ENCODE results near the gene GPATCH2L.

GPATCH2L gene

DNA sequence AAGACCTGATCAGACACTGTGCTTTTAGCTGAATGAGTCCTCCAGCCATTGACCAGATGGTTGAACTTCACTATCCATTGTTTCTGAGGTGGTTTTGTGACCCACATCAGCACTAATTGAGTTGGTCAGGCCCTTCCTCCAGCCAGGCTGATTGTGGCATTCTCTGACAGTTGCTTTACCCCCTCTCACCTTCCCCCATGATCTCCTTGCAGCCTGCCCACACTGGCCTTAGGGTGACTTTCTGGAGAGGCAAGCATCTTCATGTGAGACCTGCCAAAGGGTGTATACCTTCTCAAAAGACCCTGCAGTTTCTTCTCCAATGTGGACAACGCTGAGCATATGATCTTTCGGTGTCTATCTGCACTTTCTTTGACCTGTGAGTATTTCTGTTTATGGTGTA lies 83.9 kb downstream of the GPATCH2L start:
- H3K27me3 ChIP-seq = no peaks in the 10 kb centered on the region
- no peaks in the 10 kb centered on the region for H3K36me3 ChIP-seq
- H3K27ac ChIP-seq = no peak overlapping the region
- no peaks in the 10 kb centered on the region for H3K9me3 ChIP-seq
- H3K4me3 ChIP-seq (ENCODE audit: low read depth in 1 of 2, low read length in 1 of 2) = no peak overlapping the region
- TF ChIP-seq, protein P1, sequence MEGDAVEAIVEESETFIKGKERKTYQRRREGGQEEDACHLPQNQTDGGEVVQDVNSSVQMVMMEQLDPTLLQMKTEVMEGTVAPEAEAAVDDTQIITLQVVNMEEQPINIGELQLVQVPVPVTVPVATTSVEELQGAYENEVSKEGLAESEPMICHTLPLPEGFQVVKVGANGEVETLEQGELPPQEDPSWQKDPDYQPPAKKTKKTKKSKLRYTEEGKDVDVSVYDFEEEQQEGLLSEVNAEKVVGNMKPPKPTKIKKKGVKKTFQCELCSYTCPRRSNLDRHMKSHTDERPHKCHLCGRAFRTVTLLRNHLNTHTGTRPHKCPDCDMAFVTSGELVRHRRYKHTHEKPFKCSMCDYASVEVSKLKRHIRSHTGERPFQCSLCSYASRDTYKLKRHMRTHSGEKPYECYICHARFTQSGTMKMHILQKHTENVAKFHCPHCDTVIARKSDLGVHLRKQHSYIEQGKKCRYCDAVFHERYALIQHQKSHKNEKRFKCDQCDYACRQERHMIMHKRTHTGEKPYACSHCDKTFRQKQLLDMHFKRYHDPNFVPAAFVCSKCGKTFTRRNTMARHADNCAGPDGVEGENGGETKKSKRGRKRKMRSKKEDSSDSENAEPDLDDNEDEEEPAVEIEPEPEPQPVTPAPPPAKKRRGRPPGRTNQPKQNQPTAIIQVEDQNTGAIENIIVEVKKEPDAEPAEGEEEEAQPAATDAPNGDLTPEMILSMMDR (IDR thresholded peaks at IDR 0.05) = no peak
- no peaks in the 10 kb centered on the region for H3K4me1 ChIP-seq (ENCODE audit: control insufficient read depth in 1 of 2, insufficient read depth in 1 of 2, low read depth in 1 of 2, low read length in 1 of 2)

DNA sequence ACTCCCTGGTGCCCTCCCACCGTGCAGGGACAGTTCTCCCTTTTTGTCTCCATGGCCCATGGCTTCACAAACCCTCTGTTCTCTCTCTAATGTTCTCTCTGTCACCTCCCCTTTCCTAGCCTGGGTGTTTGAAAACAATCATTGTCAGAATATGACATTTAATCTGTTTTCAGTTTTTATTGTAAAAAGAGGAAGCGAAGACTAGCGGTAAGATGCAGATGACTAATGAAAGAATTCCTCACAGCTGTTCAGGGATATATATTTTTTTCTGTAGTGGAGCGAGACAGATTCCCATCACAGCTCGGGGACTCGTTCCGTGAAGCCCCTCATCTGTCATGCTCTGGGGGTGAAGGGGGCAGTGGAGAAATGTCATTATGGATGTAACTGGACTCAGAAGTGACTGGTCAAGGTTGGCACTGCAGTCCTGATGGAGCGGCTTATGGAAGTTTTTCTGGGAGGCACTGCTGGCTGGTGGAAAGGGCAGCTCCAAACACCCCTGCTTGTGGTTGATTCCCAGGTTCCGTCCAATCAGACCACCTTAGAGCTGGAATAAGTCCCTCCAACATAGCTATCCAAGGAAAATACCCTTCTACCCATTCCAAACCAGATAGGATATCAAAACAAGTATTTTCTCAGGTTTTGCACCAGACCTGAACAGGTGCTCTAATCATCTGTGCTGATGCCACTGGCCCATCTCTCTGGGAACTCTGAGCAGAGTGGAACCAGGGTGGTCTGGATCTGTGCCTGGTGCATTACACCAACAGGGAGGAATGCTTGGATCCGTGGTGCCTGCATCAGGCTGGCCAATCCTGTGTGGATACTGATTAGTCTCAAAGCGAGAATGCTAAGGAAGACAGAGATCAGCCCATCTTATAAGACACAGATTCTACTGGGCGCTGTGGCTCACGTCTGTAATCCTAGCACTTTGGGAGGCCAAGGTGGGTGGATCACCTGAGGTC lies 84.7 kb downstream of the GPATCH2L start:
- Histone ChIP-seq H3K4me1 (ENCODE audit: control insufficient read depth in 1 of 2, insufficient read depth in 1 of 2, low read depth in 1 of 2, low read length in 1 of 2) (no peaks in the 10 kb centered on the region), H3K9me3 (no peaks in the 10 kb centered on the region), H3K27me3 (no peaks in the 10 kb centered on the region), H3K4me3 (ENCODE audit: low read depth in 1 of 2, low read length in 1 of 2) (no peak overlapping the region), H3K27ac (no peak overlapping the region), H3K36me3 (no peaks in the 10 kb centered on the region)
- TF ChIP-seq, protein P1 (IDR thresholded peaks at IDR 0.05) = no peak

DNA sequence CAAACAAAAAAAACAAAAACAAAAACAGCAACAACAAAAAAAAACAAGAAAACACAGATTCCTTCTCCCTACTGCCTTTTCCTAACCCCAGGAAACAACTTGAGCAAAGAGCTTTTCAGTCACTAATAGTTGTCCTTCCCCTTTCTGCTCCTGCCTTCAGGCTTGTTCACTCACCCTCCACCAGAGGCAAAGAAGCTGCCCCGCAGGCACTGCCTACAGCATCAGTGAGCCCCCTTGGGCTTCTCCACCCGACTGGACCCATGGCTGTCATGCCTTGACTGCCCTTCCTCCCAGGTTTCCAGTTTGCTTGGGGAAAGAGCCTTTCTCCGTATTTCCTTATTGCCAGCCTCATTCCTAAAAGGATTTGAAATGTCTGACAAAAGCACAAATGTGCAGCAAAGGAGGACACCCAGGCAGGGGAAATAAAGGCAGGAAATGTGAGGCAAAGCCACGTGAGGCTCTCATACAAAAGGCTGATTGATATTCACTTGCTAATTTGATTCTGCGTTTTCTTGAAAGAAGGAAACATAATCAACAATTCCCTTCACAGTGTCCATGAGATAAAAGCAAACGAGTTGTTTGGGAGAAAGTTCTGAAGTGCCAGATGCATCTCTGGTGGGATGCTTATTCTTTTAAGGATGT lies 85.7 kb downstream of the GPATCH2L start:
- H3K27ac ChIP-seq = no peak overlapping the region
- H3K9me3 ChIP-seq = no peaks in the 10 kb centered on the region
- no peak overlapping the region for H3K4me3 ChIP-seq (ENCODE audit: low read depth in 1 of 2, low read length in 1 of 2)
- TF ChIP-seq, protein P1 (IDR thresholded peaks at IDR 0.05) = no peak
- H3K4me1 ChIP-seq (ENCODE audit: control insufficient read depth in 1 of 2, insufficient read depth in 1 of 2, low read depth in 1 of 2, low read length in 1 of 2) = no peaks in the 10 kb centered on the region
- H3K36me3 ChIP-seq = no peaks in the 10 kb centered on the region
- no peaks in the 10 kb centered on the region for H3K27me3 ChIP-seq

DNA sequence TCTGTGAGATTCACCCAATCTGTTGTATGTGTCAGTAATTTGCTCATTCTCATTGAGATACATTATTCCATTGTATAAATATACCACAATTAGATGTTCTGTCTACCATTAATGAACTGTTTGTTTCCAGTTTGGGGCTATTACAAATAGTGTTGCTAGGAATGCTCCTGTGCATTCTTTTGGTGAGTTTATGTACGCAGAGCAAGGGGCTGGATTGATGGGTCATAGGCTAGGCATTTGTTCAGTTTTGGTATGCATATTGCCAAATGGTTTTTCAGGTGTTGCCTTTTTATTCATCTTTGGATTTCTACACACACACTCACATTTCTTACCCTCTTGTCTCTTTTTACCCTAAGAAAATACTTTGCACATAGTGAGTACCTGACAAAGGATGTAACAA lies 93.4 kb downstream of the GPATCH2L start:
- no peak overlapping the region for H3K27ac ChIP-seq
- H3K4me1 ChIP-seq (ENCODE audit: control insufficient read depth in 1 of 2, insufficient read depth in 1 of 2, low read depth in 1 of 2, low read length in 1 of 2) = no peaks in the 10 kb centered on the region
- H3K9me3 ChIP-seq = no peaks in the 10 kb centered on the region
- TF ChIP-seq, protein P1 (IDR thresholded peaks at IDR 0.05) = no peak
- no peak overlapping the region for H3K4me3 ChIP-seq (ENCODE audit: low read depth in 1 of 2, low read length in 1 of 2)
- no peaks in the 10 kb centered on the region for H3K27me3 ChIP-seq
- no peaks in the 10 kb centered on the region for H3K36me3 ChIP-seq

DNA sequence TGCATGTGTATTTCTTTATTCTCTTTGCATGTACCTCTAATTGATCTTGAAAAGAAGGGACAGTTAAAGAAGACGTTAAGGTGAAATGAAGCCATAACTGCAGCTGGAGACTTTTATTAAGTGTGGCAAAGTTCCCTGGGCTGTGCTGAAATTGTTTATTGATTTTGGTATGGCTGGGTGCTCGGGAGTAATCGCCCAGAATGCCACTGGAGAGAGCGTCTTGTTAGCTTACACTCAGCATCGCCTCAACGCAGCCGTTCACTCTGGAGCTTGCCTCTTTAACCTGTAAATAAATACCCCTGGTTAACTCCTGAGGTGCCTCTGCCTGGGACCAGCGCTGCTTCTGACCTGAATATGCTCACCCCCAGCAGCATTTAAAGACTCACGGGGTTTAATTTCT lies 98.6 kb downstream of the GPATCH2L start:
- H3K27ac ChIP-seq = no peak overlapping the region
- TF ChIP-seq, protein P1 (IDR thresholded peaks at IDR 0.05) = no peak
- no peaks in the 10 kb centered on the region for H3K4me1 ChIP-seq (ENCODE audit: control insufficient read depth in 1 of 2, insufficient read depth in 1 of 2, low read depth in 1 of 2, low read length in 1 of 2)
- no peaks in the 10 kb centered on the region for H3K27me3 ChIP-seq
- no peaks in the 10 kb centered on the region for H3K36me3 ChIP-seq
- no peaks in the 10 kb centered on the region for H3K9me3 ChIP-seq
- no peak overlapping the region for H3K4me3 ChIP-seq (ENCODE audit: low read depth in 1 of 2, low read length in 1 of 2)

Data from neutrophil (primary cell).